Measurements from ENCODE around the gene ILDR1. TPM values are rescaled to one million over a fixed set of nuclear protein-coding genes. Genes with fewer than 3 reads are reported as not detected.

The ILDR1 gene
- total and polyA plus RNA-seq, 2 experiments from 2014 or later: 0.66 to 0.97 TPM

DNA sequence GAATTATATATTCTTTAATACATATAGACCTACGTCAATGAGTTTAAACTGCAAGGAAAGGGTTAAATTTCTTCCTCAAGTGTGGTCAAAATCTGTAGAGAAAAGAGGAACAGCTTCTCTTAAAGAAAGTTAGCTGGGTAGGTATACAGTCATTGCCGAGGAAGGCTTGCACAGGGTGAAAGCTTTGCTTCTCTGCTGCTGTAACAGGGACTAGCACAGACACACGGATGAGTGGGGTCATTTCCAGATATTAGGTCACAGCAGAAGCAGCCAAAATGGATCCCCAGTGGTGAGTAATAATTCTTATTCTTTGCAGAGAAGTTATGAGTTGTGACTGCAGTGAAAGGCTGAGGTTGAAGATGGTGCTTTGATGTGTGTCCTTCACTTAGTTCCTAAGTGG lies 33.2 kb upstream of the ILDR1 start, which contains the start of gene CD86 (continued):
- TF ChIP-seq, protein P1, sequence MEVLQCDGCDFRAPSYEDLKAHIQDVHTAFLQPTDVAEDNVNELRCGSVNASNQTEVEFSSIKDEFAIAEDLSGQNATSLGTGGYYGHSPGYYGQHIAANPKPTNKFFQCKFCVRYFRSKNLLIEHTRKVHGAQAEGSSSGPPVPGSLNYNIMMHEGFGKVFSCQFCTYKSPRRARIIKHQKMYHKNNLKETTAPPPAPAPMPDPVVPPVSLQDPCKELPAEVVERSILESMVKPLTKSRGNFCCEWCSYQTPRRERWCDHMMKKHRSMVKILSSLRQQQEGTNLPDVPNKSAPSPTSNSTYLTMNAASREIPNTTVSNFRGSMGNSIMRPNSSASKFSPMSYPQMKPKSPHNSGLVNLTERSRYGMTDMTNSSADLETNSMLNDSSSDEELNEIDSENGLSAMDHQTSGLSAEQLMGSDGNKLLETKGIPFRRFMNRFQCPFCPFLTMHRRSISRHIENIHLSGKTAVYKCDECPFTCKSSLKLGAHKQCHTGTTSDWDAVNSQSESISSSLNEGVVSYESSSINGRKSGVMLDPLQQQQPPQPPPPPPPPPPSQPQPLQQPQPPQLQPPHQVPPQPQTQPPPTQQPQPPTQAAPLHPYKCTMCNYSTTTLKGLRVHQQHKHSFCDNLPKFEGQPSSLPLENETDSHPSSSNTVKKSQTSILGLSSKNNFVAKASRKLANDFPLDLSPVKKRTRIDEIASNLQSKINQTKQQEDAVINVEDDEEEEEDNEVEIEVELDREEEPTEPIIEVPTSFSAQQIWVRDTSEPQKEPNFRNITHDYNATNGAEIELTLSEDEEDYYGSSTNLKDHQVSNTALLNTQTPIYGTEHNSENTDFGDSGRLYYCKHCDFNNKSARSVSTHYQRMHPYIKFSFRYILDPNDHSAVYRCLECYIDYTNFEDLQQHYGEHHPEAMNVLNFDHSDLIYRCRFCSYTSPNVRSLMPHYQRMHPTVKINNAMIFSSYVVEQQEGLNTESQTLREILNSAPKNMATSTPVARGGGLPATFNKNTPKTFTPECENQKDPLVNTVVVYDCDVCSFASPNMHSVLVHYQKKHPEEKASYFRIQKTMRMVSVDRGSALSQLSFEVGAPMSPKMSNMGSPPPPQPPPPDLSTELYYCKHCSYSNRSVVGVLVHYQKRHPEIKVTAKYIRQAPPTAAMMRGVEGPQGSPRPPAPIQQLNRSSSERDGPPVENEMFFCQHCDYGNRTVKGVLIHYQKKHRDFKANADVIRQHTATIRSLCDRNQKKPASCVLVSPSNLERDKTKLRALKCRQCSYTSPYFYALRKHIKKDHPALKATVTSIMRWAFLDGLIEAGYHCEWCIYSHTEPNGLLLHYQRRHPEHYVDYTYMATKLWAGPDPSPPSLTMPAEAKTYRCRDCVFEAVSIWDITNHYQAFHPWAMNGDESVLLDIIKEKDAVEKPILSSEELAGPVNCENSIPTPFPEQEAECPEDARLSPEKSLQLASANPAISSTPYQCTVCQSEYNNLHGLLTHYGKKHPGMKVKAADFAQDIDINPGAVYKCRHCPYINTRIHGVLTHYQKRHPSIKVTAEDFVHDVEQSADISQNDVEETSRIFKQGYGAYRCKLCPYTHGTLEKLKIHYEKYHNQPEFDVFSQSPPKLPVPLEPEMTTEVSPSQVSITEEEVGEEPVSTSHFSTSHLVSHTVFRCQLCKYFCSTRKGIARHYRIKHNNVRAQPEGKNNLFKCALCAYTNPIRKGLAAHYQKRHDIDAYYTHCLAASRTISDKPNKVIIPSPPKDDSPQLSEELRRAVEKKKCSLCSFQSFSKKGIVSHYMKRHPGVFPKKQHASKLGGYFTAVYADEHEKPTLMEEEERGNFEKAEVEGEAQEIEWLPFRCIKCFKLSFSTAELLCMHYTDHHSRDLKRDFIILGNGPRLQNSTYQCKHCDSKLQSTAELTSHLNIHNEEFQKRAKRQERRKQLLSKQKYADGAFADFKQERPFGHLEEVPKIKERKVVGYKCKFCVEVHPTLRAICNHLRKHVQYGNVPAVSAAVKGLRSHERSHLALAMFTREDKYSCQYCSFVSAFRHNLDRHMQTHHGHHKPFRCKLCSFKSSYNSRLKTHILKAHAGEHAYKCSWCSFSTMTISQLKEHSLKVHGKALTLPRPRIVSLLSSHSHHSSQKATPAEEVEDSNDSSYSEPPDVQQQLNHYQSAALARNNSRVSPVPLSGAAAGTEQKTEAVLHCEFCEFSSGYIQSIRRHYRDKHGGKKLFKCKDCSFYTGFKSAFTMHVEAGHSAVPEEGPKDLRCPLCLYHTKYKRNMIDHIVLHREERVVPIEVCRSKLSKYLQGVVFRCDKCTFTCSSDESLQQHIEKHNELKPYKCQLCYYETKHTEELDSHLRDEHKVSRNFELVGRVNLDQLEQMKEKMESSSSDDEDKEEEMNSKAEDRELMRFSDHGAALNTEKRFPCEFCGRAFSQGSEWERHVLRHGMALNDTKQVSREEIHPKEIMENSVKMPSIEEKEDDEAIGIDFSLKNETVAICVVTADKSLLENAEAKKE (CRISPR knock-in tag; IDR thresholded peaks at IDR 0.05): no peak
- TF ChIP-seq, protein P2, sequence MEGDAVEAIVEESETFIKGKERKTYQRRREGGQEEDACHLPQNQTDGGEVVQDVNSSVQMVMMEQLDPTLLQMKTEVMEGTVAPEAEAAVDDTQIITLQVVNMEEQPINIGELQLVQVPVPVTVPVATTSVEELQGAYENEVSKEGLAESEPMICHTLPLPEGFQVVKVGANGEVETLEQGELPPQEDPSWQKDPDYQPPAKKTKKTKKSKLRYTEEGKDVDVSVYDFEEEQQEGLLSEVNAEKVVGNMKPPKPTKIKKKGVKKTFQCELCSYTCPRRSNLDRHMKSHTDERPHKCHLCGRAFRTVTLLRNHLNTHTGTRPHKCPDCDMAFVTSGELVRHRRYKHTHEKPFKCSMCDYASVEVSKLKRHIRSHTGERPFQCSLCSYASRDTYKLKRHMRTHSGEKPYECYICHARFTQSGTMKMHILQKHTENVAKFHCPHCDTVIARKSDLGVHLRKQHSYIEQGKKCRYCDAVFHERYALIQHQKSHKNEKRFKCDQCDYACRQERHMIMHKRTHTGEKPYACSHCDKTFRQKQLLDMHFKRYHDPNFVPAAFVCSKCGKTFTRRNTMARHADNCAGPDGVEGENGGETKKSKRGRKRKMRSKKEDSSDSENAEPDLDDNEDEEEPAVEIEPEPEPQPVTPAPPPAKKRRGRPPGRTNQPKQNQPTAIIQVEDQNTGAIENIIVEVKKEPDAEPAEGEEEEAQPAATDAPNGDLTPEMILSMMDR (conservative IDR thresholded peaks at IDR 0.05; ENCODE audit: low read depth in 2 of 2): no peak
- TF ChIP-seq, protein P3, sequence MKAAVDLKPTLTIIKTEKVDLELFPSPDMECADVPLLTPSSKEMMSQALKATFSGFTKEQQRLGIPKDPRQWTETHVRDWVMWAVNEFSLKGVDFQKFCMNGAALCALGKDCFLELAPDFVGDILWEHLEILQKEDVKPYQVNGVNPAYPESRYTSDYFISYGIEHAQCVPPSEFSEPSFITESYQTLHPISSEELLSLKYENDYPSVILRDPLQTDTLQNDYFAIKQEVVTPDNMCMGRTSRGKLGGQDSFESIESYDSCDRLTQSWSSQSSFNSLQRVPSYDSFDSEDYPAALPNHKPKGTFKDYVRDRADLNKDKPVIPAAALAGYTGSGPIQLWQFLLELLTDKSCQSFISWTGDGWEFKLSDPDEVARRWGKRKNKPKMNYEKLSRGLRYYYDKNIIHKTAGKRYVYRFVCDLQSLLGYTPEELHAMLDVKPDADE (IDR thresholded peaks at IDR 0.05): no peak

DNA sequence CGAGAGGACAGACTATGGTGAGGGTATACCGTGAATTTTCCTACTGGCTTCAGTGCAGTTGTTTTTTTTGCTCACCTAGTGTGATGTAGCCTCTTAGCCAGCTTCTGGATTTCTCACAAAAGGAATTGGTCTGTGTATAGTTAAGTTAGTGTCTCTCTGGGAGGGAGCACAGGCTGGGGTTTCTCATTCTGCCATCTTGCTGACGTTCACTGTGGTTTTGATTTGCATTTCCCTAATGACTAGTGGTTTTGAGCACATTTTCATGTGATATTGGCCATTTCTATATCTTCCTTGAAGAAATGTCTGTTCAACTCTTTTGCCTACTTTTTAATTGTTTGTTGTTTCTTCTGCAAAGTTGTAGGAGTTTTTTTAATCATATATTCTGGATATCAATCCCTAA lies 30.9 kb upstream of the ILDR1 start:
- Mint-ChIP-seq H3K27ac (no peak overlapping the region), H3K4me1 (peaks cover 15% of the 10 kb centered on the region), H3K27me3 (ENCODE audit: insufficient read depth, low read depth, poor library complexity) (peaks cover 4% of the 10 kb centered on the region), H3K9me3 (peaks cover 11% of the 10 kb centered on the region), H3K36me3 (ENCODE audit: low read depth) (peaks cover 6% of the 10 kb centered on the region), H3K4me3 (no peak overlapping the region)
- Histone ChIP-seq H3K27ac (ENCODE audit: low read depth) (no peak overlapping the region), H4K20me1 (replicated peaks; ENCODE audit: insufficient read depth) (no peaks in the 10 kb centered on the region), H3K9me2 (ENCODE audit: insufficient read depth) (no peaks in the 10 kb centered on the region), H3K4me3 (no peak overlapping the region), H3K36me3 (ENCODE audit: insufficient read depth) (no peaks in the 10 kb centered on the region), H2AFZ (no peak overlapping the region), H3K79me2 (replicated peaks; ENCODE audit: insufficient read depth) (no peaks in the 10 kb centered on the region), H3K27me3 (ENCODE audit: insufficient read depth) (no peaks in the 10 kb centered on the region), H3K4me2 (no peak overlapping the region), H3K4me1 (ENCODE audit: insufficient read depth) (peaks cover 9% of the 10 kb centered on the region; the same call in 1 of the 2 replicates), H3F3A (replicated peaks; ENCODE audit: low read depth) (no peaks in the 10 kb centered on the region)
- no peak for ATAC-seq
- DNase-seq (ENCODE audit: low spot score): no peak
- TF ChIP-seq, protein P3 (IDR thresholded peaks at IDR 0.05): no peak
- TF ChIP-seq ZNF114 (CRISPR knock-in tag; IDR thresholded peaks at IDR 0.05) (no peak), NANOG (IDR thresholded peaks at IDR 0.05; ENCODE audit: borderline replicate concordance) (no peak), STAT1 (IDR thresholded peaks at IDR 0.05; ENCODE audit: unreplicated experiment) (no peak), ZNF331 (CRISPR knock-in tag; IDR thresholded peaks at IDR 0.05; ENCODE audit: low read depth) (no peak)
- TF ChIP-seq, protein P2 (conservative IDR thresholded peaks at IDR 0.05; ENCODE audit: low read depth in 2 of 2): no peak
